Endothelial cell of umbilical vein (primary cell): ENCODE results near the gene PDCD11. TPM values are rescaled to one million over a fixed set of nuclear protein-coding genes. Genes with fewer than 3 reads are reported as not detected.
A peak's percentile ranks its signal among the peaks of the same experiment; 100 is the strongest.

Experiments used
- BruUV-seq: library from RNA; stranded (reverse); fragments of 400-500 nt; replicated peaks from 2 replicates; lab custom pipeline; 2021; lab: Mats Ljungman, UMichigan
- CTCF ChIA-PET: fragments of 300-600, 350-600 bp; sonication (Branson Sonifier 250); formaldehyde crosslinking; loops from one replicate; lab custom pipeline; 2021; ENCODE audit warnings: antibody characterized with exemption, inconsistent platforms; lab: Charles Lee
- POLR2A ChIA-PET: fragments of 300-600, 350-600 bp; sonication (Branson Sonifier 250); formaldehyde crosslinking; loops from one replicate; lab custom pipeline; 2021; ENCODE audit warnings: antibody characterized with exemption, inconsistent platforms; lab: Charles Lee
- DNase-seq: peaks from one replicate; pipeline ENCODE4 v3.0.0-alpha.2; 2011; ENCODE audit warnings: low read depth, low spot score
- FAIRE-seq: peaks from 2 replicates; lab custom pipeline; 2011; peaks lifted over from hg19 to GRCh38; lab: Jason Lieb, UNC
- H2AFZ ChIP-seq: 2 replicates; pipeline ENCODE4 v1.6.0; 2012; ENCODE audit warnings: low read depth, low read length, control low read depth, inconsistent platforms
- H3K27ac ChIP-seq: 2 replicates; pipeline ENCODE4 v1.5.1; 2011; ENCODE audit warnings: low read depth, mild to moderate bottlenecking, control low read depth, low read length, moderate library complexity; ENCODE audit not compliant: insufficient read depth
- H3K27me3 ChIP-seq, 2 experiments: 2 replicates each; pipeline versions ENCODE4 v1.6.0 to v1.6.1; 2011; ENCODE audit warnings: low read length in 2 of 2, mixed read lengths in 1 of 2; ENCODE audit not compliant: control insufficient read depth in 2 of 2, insufficient read depth in 2 of 2
- H3K36me3 ChIP-seq, 2 experiments: 2 replicates in 1 of 2; 3 replicates in 1 of 2; pipeline ENCODE4 v1.5.1; 2011; ENCODE audit warnings: low read length in 2 of 2, mild to moderate bottlenecking in 1 of 2, moderate library complexity in 1 of 2; ENCODE audit not compliant: control insufficient read depth in 2 of 2, insufficient read depth in 2 of 2; ENCODE audit errors: extremely low read depth in 1 of 2
- H3K4me1 ChIP-seq: 3 replicates; pipeline ENCODE4 v1.5.1; 2011; ENCODE audit warnings: mild to moderate bottlenecking, low read length; ENCODE audit not compliant: control insufficient read depth, insufficient read depth; ENCODE audit errors: extremely low read depth
- H3K4me2 ChIP-seq: 2 replicates; pipeline ENCODE4 v1.6.1; 2011; ENCODE audit warnings: low read length, control low read depth, mixed read lengths; ENCODE audit not compliant: insufficient read depth
- H3K4me3 ChIP-seq, 3 experiments: fragments of 200-600 bp in 1 of 3; sonication (generic), shearing (Covaris generic) in 1 of 3; replicated peaks in 1 of 3; 2 replicates each; pipeline ENCODE4 v1.5.1; 2011 to 2016; ENCODE audit warnings: control low read depth in 3 of 3, low read length in 3 of 3, mild to moderate bottlenecking in 2 of 3, inconsistent platforms in 1 of 3, low read depth in 1 of 3, moderate library complexity in 1 of 3; ENCODE audit not compliant: insufficient read depth in 1 of 3
- H3K79me2 ChIP-seq: 2 replicates; pipeline ENCODE4 v1.6.0; 2012; ENCODE audit warnings: low read length, inconsistent platforms; ENCODE audit not compliant: control insufficient read depth, insufficient read depth
- H3K9ac ChIP-seq: replicated peaks from 2 replicates; pipeline ENCODE3; 2011; ENCODE audit warnings: low read length, control low read depth; ENCODE audit not compliant: insufficient read depth; ENCODE audit errors: extremely low read depth
- H3K9me1 ChIP-seq: replicated peaks from 3 replicates; pipeline ENCODE4 v1.6.0; 2011; ENCODE audit warnings: mild to moderate bottlenecking, low read length; ENCODE audit not compliant: control insufficient read depth, insufficient read depth; ENCODE audit errors: extremely low read depth
- H3K9me3 ChIP-seq: replicated peaks from 2 replicates; pipeline ENCODE4 v1.5.1; 2012; ENCODE audit warnings: low read length, inconsistent platforms; ENCODE audit not compliant: control insufficient read depth, insufficient read depth
- H4K20me1 ChIP-seq: replicated peaks from 2 replicates; pipeline ENCODE3; 2011; ENCODE audit warnings: mild to moderate bottlenecking, low read length; ENCODE audit not compliant: control insufficient read depth, insufficient read depth; ENCODE audit errors: extremely low read depth
- CTCF ChIP-seq, 2 donors: IDR thresholded peaks; 1 replicate in 1 of 2; 2 replicates in 1 of 2; pipeline ENCODE4 v1.5.1; 2011; ENCODE audit warnings: low read length in 2 of 2, mild to moderate bottlenecking in 2 of 2, moderate library complexity in 2 of 2, control low read depth in 1 of 2, inconsistent platforms in 1 of 2, low read depth in 1 of 2; ENCODE audit not compliant: insufficient read depth in 1 of 2; ENCODE audit errors: extremely low read depth in 1 of 2
- EZH2 ChIP-seq: IDR thresholded peaks from 2 replicates; pipeline ENCODE4 v1.6.1; 2012; ENCODE audit warnings: borderline replicate concordance, low read depth, mild to moderate bottlenecking, moderate library complexity, low read length, inconsistent platforms; ENCODE audit not compliant: severe bottlenecking
- FOS ChIP-seq: IDR thresholded peaks from 2 replicates; pipeline ENCODE4 v1.6.1; 2011; ENCODE audit warnings: mild to moderate bottlenecking, low read length, moderate library complexity, borderline replicate concordance; ENCODE audit not compliant: insufficient read depth
- GATA2 ChIP-seq: IDR thresholded peaks from 2 replicates; pipeline ENCODE4 v1.7.0; 2011; ENCODE audit warnings: low read depth, mild to moderate bottlenecking, moderate library complexity, mixed read lengths, low read length; ENCODE audit not compliant: insufficient read length, insufficient read depth
- JUN ChIP-seq: IDR thresholded peaks from 2 replicates; pipeline ENCODE4 v1.6.1; 2011; ENCODE audit warnings: borderline replicate concordance, low read depth; ENCODE audit not compliant: insufficient read length, insufficient read depth
- MAX ChIP-seq: IDR thresholded peaks from 2 replicates; pipeline ENCODE4 v1.6.1; 2011; ENCODE audit not compliant: insufficient read depth, insufficient read length
- MYC ChIP-seq: IDR thresholded peaks from one replicate; pipeline ENCODE4 v1.6.1; 2011; ENCODE audit warnings: mild to moderate bottlenecking, low read depth, low read length
- POLR2A ChIP-seq: IDR thresholded peaks from 2 replicates; pipeline ENCODE4 v1.6.1; 2012; ENCODE audit warnings: low read depth, mild to moderate bottlenecking, control low read depth, low read length
- POLR2AphosphoS5 ChIP-seq: IDR thresholded peaks from 2 replicates; pipeline ENCODE4 v1.6.1; 2012; ENCODE audit warnings: low read depth, mild to moderate bottlenecking, control low read depth, low read length, moderate library complexity; ENCODE audit not compliant: insufficient read depth
- dilution Hi-C: fragments of 300-500 bp; cut with MboI; formaldehyde crosslinking; loops from one replicate; pipeline ENCODE4 v1.15.0; 2019; ENCODE audit warnings: low sequenced_read_pairs; ENCODE audit not compliant: extremely low pct_ligation_motif_present
- intact Hi-C: fragments of 100-400 bp; cut with micrococcal nuclease; formaldehyde crosslinking; loops from one replicate; pipeline ENCODE4 v1.10.0; 2022
- polyA plus RNA-seq, 4 experiments: library from polyadenylated mRNA; depleted of rRNA in 3 of 4; stranded (reverse) in 3 of 4; unstranded in 1 of 4; fragments of >200 nt; gene quantifications; 2 replicates each; pipeline versions ENCODE4 v1.2.1 to v1.2.3, GENCODE V29; 2011 to 2012; ENCODE audit warnings: missing spikeins in 1 of 4
- total RNA-seq: library from RNA; stranded (reverse); gene quantifications from 2 replicates; pipeline ENCODE4 v1.2.3, GENCODE V29; 2021

The PDCD11 gene
- total and polyA plus RNA-seq, 2 donors (not counting 3 experiments of a cell fraction or from before 2014, with no cell fraction given) = 12.6 to 52.7 TPM

- CTCF ChIA-PET = interaction anchor here (1.2 to 4.6 kb wide), 8 partner anchors 8 to 194 kb away, joined by 3 to 17 read pairs (median 8); no protein-coding TSS in a partner anchor
- TF ChIP-seq FOS (peak; percentile 54), MYC (no peak), GATA2 (no peak), JUN (peak; percentile 8), POLR2A (no peak)
- Histone ChIP-seq H3K27ac (no peak overlapping the region), H3K9ac (no peak overlapping the region), H3K9me3 (no peaks in the 10 kb centered on the region), H3K4me2 (no peak overlapping the region), H3K4me3 (no peak overlapping the region), H3K36me3 (no peaks in the 10 kb centered on the region), H4K20me1 (no peaks in the 10 kb centered on the region), H2AFZ (no peak overlapping the region), H3K9me1 (no peaks in the 10 kb centered on the region), H3K79me2 (no peaks in the 10 kb centered on the region), H3K4me1 (peaks cover 11% of the 10 kb centered on the region), H3K27me3 (peaks cover 18 to 34% of the 10 kb centered on the region in 2 experiments)
- dilution Hi-C loops (no loop called here), intact Hi-C loops (no loop called here)
- peak; percentile 44 for FAIRE-seq
- DNase-seq = peak; percentile 38
- POLR2A ChIA-PET = interaction anchor here (0.7 kb wide), 1 partner anchor 46 kb away, joined by 3 read pairs; no protein-coding TSS in a partner anchor
- no TSS peak for BruUV-seq
These were observed 95.4 kb downstream of the PDCD11 start for GRCh38 chr10:103491729-103492364.

GRCh38 chr10:103492655-103493261 lies 96.3 kb downstream of the PDCD11 start:
- no peak for FAIRE-seq
- no peaks in the 10 kb centered on the region for H3K9me1 ChIP-seq
- peaks cover 11% of the 10 kb centered on the region for H3K4me1 ChIP-seq
- intact Hi-C loops = no loop called here
- no peaks in the 10 kb centered on the region for H3K36me3 ChIP-seq
- peaks cover 26 to 42% of the 10 kb centered on the region in 2 experiments for H3K27me3 ChIP-seq
- no peaks in the 10 kb centered on the region for H4K20me1 ChIP-seq
- peak overlapping the region; percentile 45 for H3K4me2 ChIP-seq
- H3K9ac ChIP-seq = no peak overlapping the region
- ChIA-PET POLR2A (interaction anchor here (0.7 kb wide), 1 partner anchor 47 kb away, joined by 3 read pairs; no protein-coding TSS in a partner anchor), CTCF (interaction anchor here (0.6 to 4.6 kb wide), 12 partner anchors 9 to 193 kb away, joined by 3 to 17 read pairs (median 5); no protein-coding TSS in a partner anchor)
- no peak overlapping the region for H2AFZ ChIP-seq
- no peaks in the 10 kb centered on the region for H3K79me2 ChIP-seq
- TF ChIP-seq GATA2 (no peak), MAX (no peak), EZH2 (no peak), FOS (no peak), MYC (no peak), JUN (no peak), CTCF (IDR thresholded peaks at IDR 0.05; ENCODE audit: extremely low read depth in 1 of 2, insufficient read depth in 1 of 2, low read depth in 1 of 2, low read length in 2 of 2) (no peak), POLR2AphosphoS5 (no peak), POLR2A (no peak)
- H3K27ac ChIP-seq = no peak overlapping the region
- no peak overlapping the region for H3K4me3 ChIP-seq
- no TSS peak for BruUV-seq
- no peaks in the 10 kb centered on the region for H3K9me3 ChIP-seq
- no peak for DNase-seq
- dilution Hi-C loops = no loop called here
